Thyroid gland (tissue), 4 donors: ENCODE results near the gene PDE11A. TPM values are rescaled to one million over a fixed set of nuclear protein-coding genes. Genes with fewer than 3 reads are reported as not detected.

ENCODE experiments used
- DNase-seq, 2 donors: peaks; one replicate each; pipeline ENCODE4 v3.0.0-alpha.2; 2019
- H3K27ac ChIP-seq, 3 donors: fragments of 200-600 bp; sonication (generic); 1 replicate in 2 of 3; 2 replicates in 1 of 3; pipeline ENCODE4 v1.5.1; 2016 to 2019; ENCODE audit warnings: mild to moderate bottlenecking in 1 of 3, moderate library complexity in 1 of 3
- H3K27me3 ChIP-seq: fragments of 200-600 bp; sonication (generic); one replicate; pipeline ENCODE4 v1.5.1; 2019
- H3K36me3 ChIP-seq, 2 donors: fragments of 200-600 bp; sonication (generic); one replicate each; pipeline ENCODE4 v1.5.1; 2016 to 2019
- H3K4me1 ChIP-seq, 2 donors: fragments of 200-600 bp; sonication (generic); one replicate each; pipeline ENCODE4 v1.5.1; 2017 to 2019
- H3K4me3 ChIP-seq, 3 donors: fragments of 200-600 bp; sonication (generic); replicated peaks in 1 of 3; 1 replicate in 2 of 3; 2 replicates in 1 of 3; pipeline ENCODE4 v1.5.1; 2016; ENCODE audit warnings: mild to moderate bottlenecking in 1 of 3
- H3K9me3 ChIP-seq: fragments of 200-600 bp; sonication (generic); one replicate; pipeline ENCODE4 v1.5.1; 2017
- POLR2A ChIP-seq, 2 donors: fragments of 450-650 bp; IDR thresholded peaks; one replicate each; pipeline ENCODE4 v1.6.1; 2017; ENCODE audit warnings: antibody characterized with exemption in 2 of 2, mild to moderate bottlenecking in 2 of 2, moderate library complexity in 1 of 2
- WGBS, 2 donors: methylation state at CpG; one replicate each; pipeline ENCODE4 v1.1.5; 2017; 5-methylcytosine and 5-hydroxymethylcytosine counted together
- intact Hi-C: fragments of 100-400 bp; cut with DNase I; formaldehyde crosslinking; loops from one replicate; pipeline ENCODE4 v1.15.1; 2023
- total RNA-seq, 4 donors: library from RNA; depleted of rRNA; stranded (reverse); fragments of >200 nt; gene quantifications; one replicate each; pipeline ENCODE4 v1.2.3, GENCODE V29; 2016
- TF ChIP-seq, protein P1 (sequence below), 6 experiments: fragments of 200-600 bp in 3 of 6; fragments of 450-650 bp in 3 of 6; sonication (generic) in 3 of 6; IDR thresholded peaks; one replicate each; pipeline ENCODE4 v1.5.1; 2016 to 2019; ENCODE audit warnings: antibody characterized with exemption in 6 of 6, mild to moderate bottlenecking in 2 of 6, inconsistent platforms in 1 of 6, moderate library complexity in 1 of 6

The PDE11A gene
- total RNA-seq, 4 donors from 2014 or later = 2.2 to 4.0 (median 3.0) TPM

DNA sequence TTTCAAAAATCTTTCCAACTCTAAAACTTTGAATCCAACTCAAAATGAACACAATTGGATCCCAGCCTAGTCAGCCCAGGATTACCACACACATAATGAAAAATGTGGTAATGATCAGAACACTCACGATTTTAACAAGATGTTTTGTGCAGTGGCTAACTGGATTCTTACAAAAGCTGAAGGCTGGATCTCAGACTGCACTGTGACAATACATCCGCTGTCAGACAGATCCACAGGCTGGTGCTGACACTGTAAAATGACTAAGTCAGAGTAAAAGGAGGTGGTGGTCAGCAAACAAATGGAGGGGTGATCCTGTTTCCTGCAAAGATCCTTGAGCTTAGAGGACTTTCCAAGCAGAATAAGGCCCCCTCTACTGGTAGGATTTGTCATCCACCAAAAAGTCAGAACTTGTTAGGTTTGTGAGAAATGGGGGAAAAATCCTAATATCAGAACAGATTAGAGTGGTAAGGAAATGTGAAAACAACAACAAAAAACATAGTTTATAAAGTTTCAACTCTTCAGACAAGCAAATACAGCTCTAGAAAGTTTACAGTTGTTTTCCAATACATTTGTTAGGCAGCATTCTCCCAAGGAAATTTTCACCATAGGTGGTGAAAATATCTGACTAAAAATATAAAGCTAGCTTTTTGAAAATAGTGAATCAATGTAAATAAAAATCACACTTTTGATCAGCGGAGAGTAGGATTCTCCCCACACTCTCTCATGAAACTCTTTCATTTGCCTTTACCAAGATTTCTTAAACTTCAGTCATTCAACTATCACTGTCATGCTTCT is 468.1 kb downstream of the PDE11A start:
- H3K4me3 ChIP-seq = no peak overlapping the region
- H3K36me3 ChIP-seq = no peaks in the 10 kb centered on the region
- TF ChIP-seq, protein P1, sequence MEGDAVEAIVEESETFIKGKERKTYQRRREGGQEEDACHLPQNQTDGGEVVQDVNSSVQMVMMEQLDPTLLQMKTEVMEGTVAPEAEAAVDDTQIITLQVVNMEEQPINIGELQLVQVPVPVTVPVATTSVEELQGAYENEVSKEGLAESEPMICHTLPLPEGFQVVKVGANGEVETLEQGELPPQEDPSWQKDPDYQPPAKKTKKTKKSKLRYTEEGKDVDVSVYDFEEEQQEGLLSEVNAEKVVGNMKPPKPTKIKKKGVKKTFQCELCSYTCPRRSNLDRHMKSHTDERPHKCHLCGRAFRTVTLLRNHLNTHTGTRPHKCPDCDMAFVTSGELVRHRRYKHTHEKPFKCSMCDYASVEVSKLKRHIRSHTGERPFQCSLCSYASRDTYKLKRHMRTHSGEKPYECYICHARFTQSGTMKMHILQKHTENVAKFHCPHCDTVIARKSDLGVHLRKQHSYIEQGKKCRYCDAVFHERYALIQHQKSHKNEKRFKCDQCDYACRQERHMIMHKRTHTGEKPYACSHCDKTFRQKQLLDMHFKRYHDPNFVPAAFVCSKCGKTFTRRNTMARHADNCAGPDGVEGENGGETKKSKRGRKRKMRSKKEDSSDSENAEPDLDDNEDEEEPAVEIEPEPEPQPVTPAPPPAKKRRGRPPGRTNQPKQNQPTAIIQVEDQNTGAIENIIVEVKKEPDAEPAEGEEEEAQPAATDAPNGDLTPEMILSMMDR (IDR thresholded peaks at IDR 0.05) = peak in 5 of 6 experiments; percentile 13 to 63 (median 53)
- TF ChIP-seq POLR2A (IDR thresholded peaks at IDR 0.05) = no peak
- H3K27ac ChIP-seq = no peak overlapping the region
- WGBS, 2 donors = 41 to 62% methylated on average over 3 of the region's 3 CpGs
- H3K9me3 ChIP-seq = no peaks in the 10 kb centered on the region
- no peak for DNase-seq
- no peaks in the 10 kb centered on the region for H3K4me1 ChIP-seq
- intact Hi-C loops = loop anchor here (10.0 kb wide), 1 partner anchor 270 kb away; no protein-coding TSS in a partner anchor
- no peaks in the 10 kb centered on the region for H3K27me3 ChIP-seq

DNA sequence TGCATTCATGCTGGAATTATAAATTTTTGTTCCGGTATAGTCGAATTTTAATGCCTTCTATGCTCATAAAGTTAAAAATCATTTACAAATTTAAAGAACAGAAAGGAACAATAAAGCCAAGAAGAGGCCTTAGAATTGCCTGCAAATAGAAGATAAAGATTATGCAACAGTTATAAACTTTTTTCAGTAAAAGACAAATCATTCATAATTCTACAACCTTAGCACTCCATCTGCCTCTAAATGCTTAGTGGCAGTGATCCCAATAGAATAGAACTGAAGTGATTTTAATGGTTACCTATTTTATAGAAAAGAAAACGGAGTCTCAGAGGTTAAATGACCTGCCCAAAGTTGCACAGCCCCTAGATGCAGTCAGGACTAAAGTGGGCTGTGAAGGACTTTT is 468.8 kb downstream of the PDE11A start:
- H3K4me1 ChIP-seq = no peaks in the 10 kb centered on the region
- no peaks in the 10 kb centered on the region for H3K27me3 ChIP-seq
- H3K9me3 ChIP-seq = no peaks in the 10 kb centered on the region
- DNase-seq = no peak
- 80 to 88% methylated on average over 3 of the region's 3 CpGs for WGBS, 2 donors
- no peak overlapping the region for H3K4me3 ChIP-seq
- TF ChIP-seq POLR2A (IDR thresholded peaks at IDR 0.05) = no peak
- TF ChIP-seq, protein P1 (IDR thresholded peaks at IDR 0.05) = no peak
- H3K36me3 ChIP-seq = no peaks in the 10 kb centered on the region
- no peak overlapping the region for H3K27ac ChIP-seq
- intact Hi-C loops = loop anchor here (10.0 kb wide), 1 partner anchor 269 kb away; no protein-coding TSS in a partner anchor

DNA sequence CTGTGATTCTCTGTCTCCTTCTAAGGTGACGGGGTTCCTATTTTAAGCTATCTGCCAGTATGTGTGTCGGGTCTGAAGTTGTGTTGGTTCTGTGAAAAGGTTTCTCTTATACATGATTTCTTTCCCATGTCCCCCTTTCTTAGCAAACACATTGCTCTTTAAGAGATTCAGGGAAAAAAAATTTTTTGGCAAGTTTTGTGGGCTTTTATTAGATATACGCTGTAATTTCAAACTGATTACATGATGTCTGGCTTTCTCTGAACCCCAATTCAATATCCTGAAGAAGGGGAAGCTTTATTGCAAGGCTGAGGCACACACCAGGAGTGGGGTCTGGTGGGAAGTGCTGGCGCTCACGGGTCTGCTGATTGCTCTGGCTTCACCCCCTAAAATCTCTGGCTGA is 469.4 kb downstream of the PDE11A start:
- DNase-seq = no peak
- Histone ChIP-seq H3K9me3 (no peaks in the 10 kb centered on the region), H3K27me3 (no peaks in the 10 kb centered on the region), H3K27ac (no peak overlapping the region), H3K4me3 (no peak overlapping the region), H3K36me3 (no peaks in the 10 kb centered on the region), H3K4me1 (no peaks in the 10 kb centered on the region)
- 82 to 88% methylated on average over 5 of the region's 5 CpGs for WGBS, 2 donors
- intact Hi-C loops = loop anchor here (10.0 kb wide), 1 partner anchor 268 kb away; no protein-coding TSS in a partner anchor
- TF ChIP-seq POLR2A (IDR thresholded peaks at IDR 0.05) = no peak
- TF ChIP-seq, protein P1 (IDR thresholded peaks at IDR 0.05) = no peak

DNA sequence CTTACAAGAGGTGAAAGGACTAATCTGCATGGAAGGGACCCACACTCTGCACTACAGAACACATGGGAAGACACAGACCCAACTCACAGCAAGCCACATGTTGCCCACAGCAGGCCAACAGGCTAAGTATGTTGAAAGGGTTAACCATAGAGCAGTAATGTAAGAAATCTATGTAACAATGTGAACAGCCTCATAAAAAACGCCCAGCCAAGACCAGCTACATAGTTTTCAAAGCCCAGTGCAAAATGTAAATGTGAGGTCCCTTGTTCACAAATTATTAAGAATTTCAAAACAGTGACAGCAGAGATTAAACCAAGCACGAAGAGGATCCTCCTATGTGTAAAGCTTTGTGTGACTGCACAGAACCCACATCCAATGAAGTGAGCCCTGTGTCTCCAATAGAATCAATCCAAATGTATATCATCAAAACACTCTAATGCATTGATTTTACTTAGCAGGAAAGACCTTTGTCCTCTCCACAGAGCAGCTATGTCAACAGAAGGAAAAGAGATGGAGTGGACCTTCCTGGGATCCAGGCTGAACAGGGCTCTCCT is 469.9 kb downstream of the PDE11A start:
- H3K27ac ChIP-seq = no peak overlapping the region
- no peak for DNase-seq
- intact Hi-C loops = loop anchor here (10.0 kb wide), 1 partner anchor 268 kb away; no protein-coding TSS in a partner anchor
- no peak for TF ChIP-seq POLR2A (IDR thresholded peaks at IDR 0.05)
- TF ChIP-seq, protein P1 (IDR thresholded peaks at IDR 0.05) = no peak
- H3K9me3 ChIP-seq = no peaks in the 10 kb centered on the region
- 64 to 70% methylated on average over 2 of the region's 2 CpGs for WGBS, 2 donors
- H3K4me3 ChIP-seq = no peak overlapping the region
- no peaks in the 10 kb centered on the region for H3K36me3 ChIP-seq
- no peaks in the 10 kb centered on the region for H3K27me3 ChIP-seq
- no peaks in the 10 kb centered on the region for H3K4me1 ChIP-seq

DNA sequence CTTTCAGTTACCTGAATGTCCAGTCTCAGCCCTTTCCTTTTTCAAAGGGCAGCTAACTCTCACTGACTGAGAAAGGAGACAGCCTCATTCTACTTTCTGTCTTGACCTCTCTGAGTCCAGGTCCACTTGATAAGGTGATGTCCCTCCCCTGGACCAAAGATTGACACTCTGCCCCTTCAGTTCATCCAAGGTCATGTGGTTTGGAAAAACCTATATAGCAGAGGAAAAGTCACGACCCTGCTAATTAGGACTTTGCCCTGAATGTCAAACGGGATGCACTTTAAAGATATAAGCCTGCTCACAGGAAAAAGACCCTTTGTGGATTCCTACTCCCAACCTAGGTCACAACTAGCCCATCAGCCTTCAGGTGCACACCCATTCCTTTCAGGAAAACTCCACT is 471.7 kb downstream of the PDE11A start:
- WGBS, 2 donors = 91 to 96% methylated on average over 2 of the region's 2 CpGs
- H3K4me3 ChIP-seq = no peak overlapping the region
- no peaks in the 10 kb centered on the region for H3K27me3 ChIP-seq
- no peak for TF ChIP-seq POLR2A (IDR thresholded peaks at IDR 0.05)
- TF ChIP-seq, protein P1 (IDR thresholded peaks at IDR 0.05) = no peak
- no peak for DNase-seq
- intact Hi-C loops = loop anchor here (10.0 kb wide), 1 partner anchor 266 kb away; no protein-coding TSS in a partner anchor
- H3K27ac ChIP-seq = no peak overlapping the region
- H3K4me1 ChIP-seq = no peaks in the 10 kb centered on the region
- no peaks in the 10 kb centered on the region for H3K9me3 ChIP-seq
- no peaks in the 10 kb centered on the region for H3K36me3 ChIP-seq
